ENCODE results near the gene WDR38.

DNA sequence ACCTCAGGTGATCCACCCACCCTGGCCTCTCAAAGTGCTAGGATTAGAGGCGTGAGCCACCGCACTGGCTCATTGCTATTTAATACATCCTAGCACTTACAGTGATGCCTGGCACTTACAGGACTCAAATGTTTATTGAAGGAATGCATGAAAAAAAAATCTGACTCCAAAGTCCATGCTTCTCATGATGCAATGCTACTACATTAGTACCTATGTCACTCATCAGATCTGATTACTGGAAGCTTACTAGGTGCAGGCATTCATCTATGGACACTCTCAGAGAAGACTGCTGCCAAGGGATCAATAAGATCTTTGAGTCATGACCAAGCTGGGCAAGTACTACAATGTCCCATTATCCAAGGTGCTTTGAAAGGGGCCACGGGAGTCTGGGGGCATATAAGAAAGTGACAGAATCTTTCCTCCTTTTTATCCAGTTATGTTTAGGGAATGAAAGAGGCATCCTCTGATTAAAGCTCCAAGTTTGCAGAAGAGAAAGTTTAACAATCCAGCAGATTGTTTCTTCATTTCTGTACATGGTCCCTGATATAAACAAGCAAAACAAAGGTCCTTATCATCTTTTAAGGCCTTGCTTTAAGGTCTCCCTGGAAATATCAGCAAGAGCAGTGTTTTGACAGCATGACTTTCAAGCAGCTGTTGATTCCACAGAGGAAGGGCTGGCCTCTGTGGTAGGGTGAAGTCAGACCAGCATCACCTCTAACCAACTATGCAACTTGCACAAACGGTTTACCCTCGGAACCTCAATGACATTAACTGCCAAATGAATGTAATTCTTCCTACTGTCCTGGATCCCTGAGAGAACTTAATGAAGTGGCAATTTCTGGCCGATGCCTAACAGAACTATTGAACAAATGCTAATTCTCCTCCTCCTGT lies 44.6 kb downstream of the WDR38 start:
- no peak for TF ChIP-seq CTCF (conservative IDR thresholded peaks at IDR 0.05; ENCODE audit: low read length)
- TF ChIP-seq EZH2phosphoT487 (IDR thresholded peaks at IDR 0.05; ENCODE audit: borderline replicate concordance), result no peak

Measured in Loucy (cell line).